Activated CD4-positive, alpha-beta T cell treated with anti-CD3 and anti-CD28 coated beads, Interleukin-2, amount 50 U/mL, for 4 hours (primary cell): ENCODE measurements around the gene UBASH3B.
A peak's percentile ranks its signal among the peaks of the same experiment; 100 is the strongest.
"Not testable (repeated sequence)": the region's sequence is repeated elsewhere in the genome, so short reads cannot be mapped to it uniquely, and the experiment has no call there.

Source experiments
- DNase-seq, 2 experiments: peaks; one replicate each; pipeline ENCODE4 v3.0.0-alpha.2; 2020

Gene UBASH3B

GRCh38 chr11:122655527-122656072 lies at the start of gene UBASH3B:
Gene UBASH3B, plus strand, starts transcription at chr11:122655722. Its CDS starts 328 bp downstream, at chr11:122656050.
- DNase-seq = peak; percentile 56 to 60

GRCh38 chr11:122607162-122607561 lies 48.4 kb upstream of the UBASH3B start:
- DNase-seq = not testable (repeated sequence)

- no peak for DNase-seq
Observed at GRCh38 chr11:122612123-122612824, 43.2 kb upstream of the UBASH3B start.

- no peak for DNase-seq
Observed at GRCh38 chr11:122616718-122617117, 38.8 kb upstream of the UBASH3B start.

- DNase-seq = no peak
Observed at GRCh38 chr11:122617297-122617696, 38.2 kb upstream of the UBASH3B start.

- no peak for DNase-seq
Observed at GRCh38 chr11:122617926-122618325, 37.6 kb upstream of the UBASH3B start.

- no peak for DNase-seq
Observed at GRCh38 chr11:122618927-122619326, 36.6 kb upstream of the UBASH3B start.

GRCh38 chr11:122619757-122620156 lies 35.8 kb upstream of the UBASH3B start:
- no peak for DNase-seq

- not testable (repeated sequence) for DNase-seq
Observed at GRCh38 chr11:122625501-122625900, 30.0 kb upstream of the UBASH3B start.

- no peak for DNase-seq
Observed at GRCh38 chr11:122625976-122626665, 29.4 kb upstream of the UBASH3B start.

GRCh38 chr11:122627745-122628144 lies 27.8 kb upstream of the UBASH3B start:
- DNase-seq = no peak

- DNase-seq = peak; percentile 67 to 70
Observed at GRCh38 chr11:122628810-122629555, 26.5 kb upstream of the UBASH3B start.

GRCh38 chr11:122632181-122632824 lies 23.2 kb upstream of the UBASH3B start:
- no peak for DNase-seq

- no peak for DNase-seq
Observed at GRCh38 chr11:122633219-122633829, 22.2 kb upstream of the UBASH3B start.

GRCh38 chr11:122634501-122634900 lies 21.0 kb upstream of the UBASH3B start:
- DNase-seq = no peak

GRCh38 chr11:122637541-122637940 lies 18.0 kb upstream of the UBASH3B start:
- no peak for DNase-seq

- no peak for DNase-seq
Observed at GRCh38 chr11:122642472-122642922, 13.0 kb upstream of the UBASH3B start.

GRCh38 chr11:122642971-122643370 lies 12.6 kb upstream of the UBASH3B start:
- DNase-seq = no peak

- DNase-seq = no peak
Observed at GRCh38 chr11:122645847-122646246, 9.7 kb upstream of the UBASH3B start.

- no peak for DNase-seq
Observed at GRCh38 chr11:122646549-122647340, 8.8 kb upstream of the UBASH3B start.

- no peak for DNase-seq
Observed at GRCh38 chr11:122647736-122648275, 7.7 kb upstream of the UBASH3B start.
